ENCODE data around the gene NAPB.

NAPB gene

GRCh38 chr20:23344336-23344735, 77.0 kb downstream of the NAPB start:
- no peak for DNase-seq (ENCODE audit: low spot score)

GRCh38 chr20:23343590-23343989, 77.7 kb downstream of the NAPB start:
- DNase-seq (ENCODE audit: low spot score): no peak

GRCh38 chr20:23341073-23341472, 80.2 kb downstream of the NAPB start:
- DNase-seq (ENCODE audit: low spot score): no peak

GRCh38 chr20:23340524-23340923, 80.8 kb downstream of the NAPB start:
- DNase-seq (ENCODE audit: low spot score): peak; percentile 87

- no peak for DNase-seq (ENCODE audit: low spot score)
These were observed 81.3 kb downstream of the NAPB start for GRCh38 chr20:23339986-23340385.

GRCh38 chr20:23337312-23337711, 84.0 kb downstream of the NAPB start:
- no peak for DNase-seq (ENCODE audit: low spot score)

- no peak for DNase-seq (ENCODE audit: low spot score)
These were observed 84.8 kb downstream of the NAPB start for GRCh38 chr20:23336476-23336875.

- no peak for DNase-seq (ENCODE audit: low spot score)
These were observed 85.8 kb downstream of the NAPB start for GRCh38 chr20:23335521-23335920.

GRCh38 chr20:23334111-23334510, 87.2 kb downstream of the NAPB start:
- no peak for DNase-seq (ENCODE audit: low spot score)

GRCh38 chr20:23332467-23332866, 88.8 kb downstream of the NAPB start:
- no peak for DNase-seq (ENCODE audit: low spot score)

- no peak for DNase-seq (ENCODE audit: low spot score)
These were observed 89.6 kb downstream of the NAPB start for GRCh38 chr20:23331450-23332350.

- DNase-seq (ENCODE audit: low spot score): no peak
These were observed 93.5 kb downstream of the NAPB start for GRCh38 chr20:23327617-23328333.

- DNase-seq (ENCODE audit: low spot score): no peak
These were observed 94.5 kb downstream of the NAPB start for GRCh38 chr20:23326774-23327173.

- no peak for DNase-seq (ENCODE audit: low spot score)
These were observed 96.2 kb downstream of the NAPB start for GRCh38 chr20:23325107-23325506.
